HEK293 (cell line): ENCODE measurements around the gene RAC2.

ENCODE experiments used
- CTCF ChIA-PET: fragments of 350-600 bp; formaldehyde crosslinking; extraction: SDS; loops from one replicate; lab custom pipeline; 2021; ENCODE audit warnings: antibody characterized with exemption; lab: Yijun Ruan, JAX
- POLR2A ChIA-PET: fragments of 300-600 bp; formaldehyde crosslinking; extraction: SDS; loops from one replicate; lab custom pipeline; 2020; ENCODE audit warnings: antibody characterized with exemption, inconsistent platforms; lab: Yijun Ruan, JAX
- H3K27ac ChIP-seq: fragments of 200-500 bp; sonication (Bioruptor generic); 2 replicates; pipeline ENCODE4 v1.5.1; 2014; ENCODE audit warnings: low read depth, low read length, control low read depth, inconsistent platforms; ENCODE audit errors: extremely low read depth
- H3K36me3 ChIP-seq, 2 experiments: fragments of 200-500 bp in 1 of 2; sonication (Bioruptor generic) in 1 of 2; 1 replicate in 1 of 2; 2 replicates in 1 of 2; pipeline ENCODE4 v1.5.1; 2014 to 2017; ENCODE audit warnings: inconsistent platforms in 2 of 2, low read length in 2 of 2; ENCODE audit not compliant: control insufficient read depth in 2 of 2, insufficient read depth in 1 of 2
- H3K4me1 ChIP-seq: fragments of 200-500 bp; sonication (Bioruptor generic); 2 replicates; pipeline ENCODE4 v1.5.1; 2014; ENCODE audit warnings: mild to moderate bottlenecking, low read length, inconsistent platforms; ENCODE audit not compliant: control insufficient read depth, insufficient read depth
- H3K4me3 ChIP-seq: 2 replicates; pipeline ENCODE4 v1.5.1; 2011; ENCODE audit warnings: low read depth, mild to moderate bottlenecking, control low read depth, low read length, moderate library complexity
- H3K9me3 ChIP-seq: fragments of 200-500 bp; sonication (Bioruptor generic); 2 replicates; pipeline ENCODE4 v1.5.1; 2014; ENCODE audit warnings: low read depth, low read length, inconsistent platforms; ENCODE audit not compliant: control insufficient read depth, insufficient read depth
- KLF1 ChIP-seq: fragments of 450-650 bp; formaldehyde crosslinking; IDR thresholded peaks from 2 replicates; pipeline ENCODE4 v1.5.1; 2016; ENCODE audit warnings: missing biosample characterization, missing genetic modification characterization
- KLF9 ChIP-seq: fragments of 450-650 bp; formaldehyde crosslinking; IDR thresholded peaks from 2 replicates; pipeline ENCODE4 v1.5.1; 2016; ENCODE audit warnings: missing biosample characterization, missing genetic modification characterization, low read depth
- MEIS1 ChIP-seq: sonication (generic); formaldehyde crosslinking; IDR thresholded peaks from 2 replicates; pipeline ENCODE4 v1.8.1; 2022; ENCODE audit warnings: missing genetic modification reagents, mild to moderate bottlenecking, borderline replicate concordance
- PRDM10 ChIP-seq: fragments of 450-650 bp; formaldehyde crosslinking; IDR thresholded peaks from 2 replicates; pipeline ENCODE4 v1.5.1; 2016; ENCODE audit warnings: missing biosample characterization, missing genetic modification characterization
- SP2 ChIP-seq: fragments of 450-650 bp; formaldehyde crosslinking; IDR thresholded peaks from 2 replicates; pipeline ENCODE4 v1.5.1; 2016; ENCODE audit warnings: missing biosample characterization, missing genetic modification characterization
- SP3 ChIP-seq: fragments of 450-650 bp; formaldehyde crosslinking; IDR thresholded peaks from 2 replicates; pipeline ENCODE4 v1.5.1; 2016; ENCODE audit warnings: missing biosample characterization, missing genetic modification characterization
- TRIM28 ChIP-seq: IDR thresholded peaks from 2 replicates; pipeline ENCODE4 v1.6.1; 2011; ENCODE audit warnings: low read length, control low read depth, borderline replicate concordance
- ZBTB48 ChIP-seq: fragments of 450-650 bp; formaldehyde crosslinking; IDR thresholded peaks from 2 replicates; pipeline ENCODE4 v1.5.1; 2016; ENCODE audit warnings: missing biosample characterization, missing genetic modification characterization
- ZBTB7A ChIP-seq: fragments of 450-650 bp; formaldehyde crosslinking; IDR thresholded peaks from 2 replicates; pipeline ENCODE4 v1.5.1; 2016; ENCODE audit warnings: low read depth, missing biosample characterization, missing genetic modification characterization
- ZNF10 ChIP-seq: fragments of 450-650 bp; formaldehyde crosslinking; IDR thresholded peaks from 2 replicates; pipeline ENCODE4 v1.5.1; 2017; ENCODE audit warnings: missing biosample characterization, missing genetic modification characterization
- ZNF214 ChIP-seq: fragments of 450-650 bp; formaldehyde crosslinking; IDR thresholded peaks from 2 replicates; pipeline ENCODE4 v1.5.1; 2017; ENCODE audit warnings: missing biosample characterization, mild to moderate bottlenecking, missing genetic modification characterization, borderline replicate concordance
- ZNF239 ChIP-seq: fragments of 450-650 bp; formaldehyde crosslinking; IDR thresholded peaks from 2 replicates; pipeline ENCODE4 v1.5.1; 2016; ENCODE audit warnings: missing biosample characterization, missing genetic modification characterization
- ZNF24 ChIP-seq: fragments of 450-650 bp; formaldehyde crosslinking; IDR thresholded peaks from 2 replicates; pipeline ENCODE4 v1.5.1; 2016; ENCODE audit warnings: missing biosample characterization, missing genetic modification characterization
- ZNF350 ChIP-seq: fragments of 450-650 bp; formaldehyde crosslinking; IDR thresholded peaks from 2 replicates; pipeline ENCODE4 v1.5.0; 2017; ENCODE audit warnings: missing biosample characterization, mild to moderate bottlenecking, missing genetic modification characterization
- ZNF37A ChIP-seq: fragments of 450-650 bp; IDR thresholded peaks from 2 replicates; pipeline ENCODE4 v1.5.1; 2018; ENCODE audit warnings: missing biosample characterization, missing genetic modification characterization
- ZNF473 ChIP-seq: fragments of 450-650 bp; formaldehyde crosslinking; IDR thresholded peaks from 2 replicates; pipeline ENCODE4 v1.5.1; 2017; ENCODE audit warnings: missing biosample characterization, missing genetic modification characterization
- ZNF768 ChIP-seq: fragments of 450-650 bp; formaldehyde crosslinking; IDR thresholded peaks from 2 replicates; pipeline ENCODE4 v1.5.1; 2018; ENCODE audit warnings: missing biosample characterization, mild to moderate bottlenecking, missing genetic modification characterization
- ZXDB ChIP-seq: fragments of 450-650 bp; formaldehyde crosslinking; IDR thresholded peaks from 2 replicates; pipeline ENCODE4 v1.5.1; 2016; ENCODE audit warnings: missing biosample characterization, missing genetic modification characterization

RAC2 gene

GRCh38 chr22:37186997-37187522, 57.0 kb downstream of the RAC2 start:
- peak; percentile 92 for TF ChIP-seq ZNF768 (tag by site-specific recombination)
- no peak for TF ChIP-seq KLF9 (tag by site-specific recombination)
- no peak for TF ChIP-seq ZNF37A (tag by site-specific recombination)
- TF ChIP-seq ZBTB7A (tag by site-specific recombination): no peak
- TF ChIP-seq ZNF473 (tag by site-specific recombination): no peak
- no peak for TF ChIP-seq ZBTB48
- peak; percentile 85 for TF ChIP-seq PRDM10 (tag by site-specific recombination)
- TF ChIP-seq ZXDB: no peak
- 0 out of 2 replicates have a peak, but pooled peaks have one; percentile 9 for TF ChIP-seq SP3 (tag by site-specific recombination)
- no peak for TF ChIP-seq KLF1 (tag by site-specific recombination)
- no peak for TF ChIP-seq ZNF214 (tag by site-specific recombination)
- TF ChIP-seq ZNF10 (tag by site-specific recombination): no peak
- TF ChIP-seq MEIS1: no peak
- Histone ChIP-seq H3K9me3 (no peaks in the 10 kb centered on the region), H3K4me1 (peaks cover 3% of the 10 kb centered on the region; the same call in 1 of the 2 replicates), H3K4me3 (no peak overlapping the region), H3K27ac (no peak overlapping the region), H3K36me3 (no peaks in the 10 kb centered on the region)
- ChIA-PET CTCF (interaction anchor here (0.7 to 3.6 kb wide), 2 partner anchors 13 to 14 kb away, joined by 6 to 15 read pairs; no protein-coding TSS in a partner anchor), POLR2A (interaction anchor here (0.6 to 1.5 kb wide), 3 partner anchors 11 to 136 kb away, joined by 3 to 10 read pairs (median 3); no protein-coding TSS in a partner anchor)

- CTCF ChIA-PET: interaction anchor here (0.5 to 3.6 kb wide), 3 partner anchors 12 to 14 kb away, joined by 3 to 15 read pairs (median 4); no protein-coding TSS in a partner anchor
- TF ChIP-seq ZNF24 (tag by site-specific recombination) (no peak), TRIM28 (no peak), ZNF239 (tag by site-specific recombination) (peak; percentile 35; the same call in 1 of the 2 replicates), ZNF350 (tag by site-specific recombination) (peak; percentile 65; the same call in 1 of the 2 replicates), SP2 (tag by site-specific recombination) (peak; percentile 80)
- Histone ChIP-seq H3K4me1 (peaks cover 3% of the 10 kb centered on the region; the same call in 1 of the 2 replicates), H3K4me3 (no peak overlapping the region), H3K27ac (no peak overlapping the region), H3K36me3 (no peaks in the 10 kb centered on the region), H3K9me3 (no peaks in the 10 kb centered on the region)
- POLR2A ChIA-PET: interaction anchor here (1.5 kb wide), 1 partner anchor 11 kb away, joined by 10 read pairs; no protein-coding TSS in a partner anchor
These were observed 57.7 kb downstream of the RAC2 start for GRCh38 chr22:37186228-37186996.
